Measurements from ENCODE around the gene BFSP2.

BFSP2 gene

GRCh38 chr3:133387341-133387740 is 12.5 kb upstream of the BFSP2 start:
- H3K9ac ChIP-seq (ENCODE audit: low read length): no peak overlapping the region
- no peaks in the 10 kb centered on the region for H3K9me3 ChIP-seq (ENCODE audit: insufficient read depth, low read length)

GRCh38 chr3:133388696-133389395 is 11.0 kb upstream of the BFSP2 start:
- Histone ChIP-seq H3K4me3 (ENCODE audit: insufficient read depth, low read length, poor library complexity, severe bottlenecking) (no peak overlapping the region), H3K27ac (ENCODE audit: low read depth, low read length) (no peak overlapping the region), H3K9me3 (ENCODE audit: insufficient read depth, low read length) (no peaks in the 10 kb centered on the region), H3K9me2 (replicated peaks; ENCODE audit: insufficient read depth, low read length) (no peaks in the 10 kb centered on the region), H2AFZ (ENCODE audit: low read depth, low read length, severe bottlenecking) (no peak overlapping the region), H3K4me2 (ENCODE audit: low read depth, low read length, poor library complexity, severe bottlenecking) (no peak overlapping the region), H3K79me2 (ENCODE audit: insufficient read depth, low read length) (no peaks in the 10 kb centered on the region), H3F3A (ENCODE audit: insufficient read depth) (no peaks in the 10 kb centered on the region), H4K20me1 (ENCODE audit: low read depth, low read length) (no peaks in the 10 kb centered on the region), H3K36me3 (ENCODE audit: low read length) (no peaks in the 10 kb centered on the region), H3K9ac (ENCODE audit: low read length) (no peak overlapping the region), H3K27me3 (ENCODE audit: low read length) (no peaks in the 10 kb centered on the region)
- TF ChIP-seq EZH2phosphoT487 (conservative IDR thresholded peaks at IDR 0.05; ENCODE audit: low read length): no peak
- no peak for TF ChIP-seq CTCF (IDR thresholded peaks at IDR 0.05; ENCODE audit: insufficient read depth, low read length, poor library complexity, severe bottlenecking)

More at GRCh38 chr3:133387341-133387740, 12.5 kb upstream of the BFSP2 start:
- Histone ChIP-seq H3K79me2 (ENCODE audit: insufficient read depth, low read length) (no peaks in the 10 kb centered on the region), H3K4me3 (ENCODE audit: insufficient read depth, low read length, poor library complexity, severe bottlenecking) (no peak overlapping the region), H3K27ac (ENCODE audit: low read depth, low read length) (no peak overlapping the region), H3K36me3 (ENCODE audit: low read length) (no peaks in the 10 kb centered on the region), H3K9me2 (replicated peaks; ENCODE audit: insufficient read depth, low read length) (no peaks in the 10 kb centered on the region), H3F3A (ENCODE audit: insufficient read depth) (no peaks in the 10 kb centered on the region), H2AFZ (ENCODE audit: low read depth, low read length, severe bottlenecking) (no peak overlapping the region), H4K20me1 (ENCODE audit: low read depth, low read length) (no peaks in the 10 kb centered on the region), H3K4me2 (ENCODE audit: low read depth, low read length, poor library complexity, severe bottlenecking) (no peak overlapping the region), H3K27me3 (ENCODE audit: low read length) (no peaks in the 10 kb centered on the region)
- TF ChIP-seq EZH2phosphoT487 (conservative IDR thresholded peaks at IDR 0.05; ENCODE audit: low read length): no peak
- TF ChIP-seq CTCF (IDR thresholded peaks at IDR 0.05; ENCODE audit: insufficient read depth, low read length, poor library complexity, severe bottlenecking): no peak

GRCh38 chr3:133390715-133391114 is 9.1 kb upstream of the BFSP2 start:
- Histone ChIP-seq H3K27ac (ENCODE audit: low read depth, low read length) (no peak overlapping the region), H3K36me3 (ENCODE audit: low read length) (no peaks in the 10 kb centered on the region)
- no peak for TF ChIP-seq CTCF (IDR thresholded peaks at IDR 0.05; ENCODE audit: insufficient read depth, low read length, poor library complexity, severe bottlenecking)
- TF ChIP-seq EZH2phosphoT487 (conservative IDR thresholded peaks at IDR 0.05; ENCODE audit: low read length): no peak

More at GRCh38 chr3:133390715-133391114, 9.1 kb upstream of the BFSP2 start:
- H3K9me2 ChIP-seq (replicated peaks; ENCODE audit: insufficient read depth, low read length): no peaks in the 10 kb centered on the region
- H3K4me3 ChIP-seq (ENCODE audit: insufficient read depth, low read length, poor library complexity, severe bottlenecking): no peak overlapping the region
- H3F3A ChIP-seq (ENCODE audit: insufficient read depth): no peaks in the 10 kb centered on the region
- no peak overlapping the region for H3K4me2 ChIP-seq (ENCODE audit: low read depth, low read length, poor library complexity, severe bottlenecking)
- H4K20me1 ChIP-seq (ENCODE audit: low read depth, low read length): no peaks in the 10 kb centered on the region
- no peak overlapping the region for H2AFZ ChIP-seq (ENCODE audit: low read depth, low read length, severe bottlenecking)
- no peaks in the 10 kb centered on the region for H3K27me3 ChIP-seq (ENCODE audit: low read length)
- no peak overlapping the region for H3K9ac ChIP-seq (ENCODE audit: low read length)
- H3K9me3 ChIP-seq (ENCODE audit: insufficient read depth, low read length): no peaks in the 10 kb centered on the region
- no peaks in the 10 kb centered on the region for H3K79me2 ChIP-seq (ENCODE audit: insufficient read depth, low read length)
